ENCODE measurements around the gene THRA. TPM values are rescaled to one million over a fixed set of nuclear protein-coding genes. Genes with fewer than 3 reads are reported as not detected.
A peak's percentile ranks its signal among the peaks of the same experiment; 100 is the strongest.

The THRA gene
- total RNA-seq, 4 donors from 2014 or later = 19.7 to 124 (median 63.1) TPM

- TF ChIP-seq POLR2A (IDR thresholded peaks at IDR 0.05) = no peak
- TF ChIP-seq, protein P1, sequence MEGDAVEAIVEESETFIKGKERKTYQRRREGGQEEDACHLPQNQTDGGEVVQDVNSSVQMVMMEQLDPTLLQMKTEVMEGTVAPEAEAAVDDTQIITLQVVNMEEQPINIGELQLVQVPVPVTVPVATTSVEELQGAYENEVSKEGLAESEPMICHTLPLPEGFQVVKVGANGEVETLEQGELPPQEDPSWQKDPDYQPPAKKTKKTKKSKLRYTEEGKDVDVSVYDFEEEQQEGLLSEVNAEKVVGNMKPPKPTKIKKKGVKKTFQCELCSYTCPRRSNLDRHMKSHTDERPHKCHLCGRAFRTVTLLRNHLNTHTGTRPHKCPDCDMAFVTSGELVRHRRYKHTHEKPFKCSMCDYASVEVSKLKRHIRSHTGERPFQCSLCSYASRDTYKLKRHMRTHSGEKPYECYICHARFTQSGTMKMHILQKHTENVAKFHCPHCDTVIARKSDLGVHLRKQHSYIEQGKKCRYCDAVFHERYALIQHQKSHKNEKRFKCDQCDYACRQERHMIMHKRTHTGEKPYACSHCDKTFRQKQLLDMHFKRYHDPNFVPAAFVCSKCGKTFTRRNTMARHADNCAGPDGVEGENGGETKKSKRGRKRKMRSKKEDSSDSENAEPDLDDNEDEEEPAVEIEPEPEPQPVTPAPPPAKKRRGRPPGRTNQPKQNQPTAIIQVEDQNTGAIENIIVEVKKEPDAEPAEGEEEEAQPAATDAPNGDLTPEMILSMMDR (IDR thresholded peaks at IDR 0.05) = no peak
- Histone ChIP-seq H3K27me3 (no peaks in the 10 kb centered on the region), H3K4me3 (peak overlapping the region; percentile 74 to 85), H3K27ac (peak overlapping the region; percentile 99), H3K36me3 (no peaks in the 10 kb centered on the region), H3K9me3 (no peaks in the 10 kb centered on the region), H3K4me1 (no peaks in the 10 kb centered on the region)
- intact Hi-C loops (cut with DNase I; ENCODE audit: low total_unique reads) = no loop called here
- DNase-seq = no peak
Observed at GRCh38 chr17:40124279-40125141, 61.7 kb downstream of the THRA start.

DNA sequence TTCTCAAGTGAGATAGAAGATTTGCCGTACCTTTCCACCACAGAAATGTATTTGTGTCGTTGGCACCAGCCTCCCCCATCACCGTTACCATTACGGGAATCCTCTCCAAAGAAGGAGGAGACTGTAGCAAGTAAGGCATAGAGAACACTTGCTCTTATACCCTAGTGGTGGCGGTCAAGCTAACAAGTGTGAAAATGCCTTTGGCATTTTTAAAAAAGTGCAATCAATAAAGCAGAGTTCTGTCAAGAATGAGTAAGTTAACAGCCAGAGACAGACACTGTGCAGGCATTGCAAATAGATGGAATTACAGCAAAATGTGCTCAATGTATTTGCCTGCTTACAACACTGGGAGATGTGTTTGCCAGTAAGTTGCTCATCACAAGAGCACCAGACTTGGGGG is 66.7 kb downstream of the THRA start:
- no peaks in the 10 kb centered on the region for H3K4me1 ChIP-seq
- no peak for TF ChIP-seq POLR2A (IDR thresholded peaks at IDR 0.05)
- TF ChIP-seq, protein P1 (IDR thresholded peaks at IDR 0.05) = no peak
- no peak for DNase-seq
- H3K27ac ChIP-seq = no peak overlapping the region
- H3K36me3 ChIP-seq = no peaks in the 10 kb centered on the region
- no peak overlapping the region for H3K4me3 ChIP-seq
- no peaks in the 10 kb centered on the region for H3K9me3 ChIP-seq
- no peaks in the 10 kb centered on the region for H3K27me3 ChIP-seq
- intact Hi-C loops (cut with DNase I; ENCODE audit: low total_unique reads) = no loop called here

- intact Hi-C loops (cut with DNase I; ENCODE audit: low total_unique reads) = no loop called here
Observed at GRCh38 chr17:40130352-40131042, 67.7 kb downstream of the THRA start.

GRCh38 chr17:40134184-40134583 is 71.4 kb downstream of the THRA start:
- H3K36me3 ChIP-seq = no peaks in the 10 kb centered on the region
- intact Hi-C loops (cut with DNase I; ENCODE audit: low total_unique reads) = no loop called here
- no peak overlapping the region for H3K27ac ChIP-seq

More at GRCh38 chr17:40130352-40131042, 67.7 kb downstream of the THRA start:
- Histone ChIP-seq H3K36me3 (no peaks in the 10 kb centered on the region), H3K27me3 (no peaks in the 10 kb centered on the region), H3K27ac (no peak overlapping the region), H3K4me3 (no peak overlapping the region), H3K4me1 (no peaks in the 10 kb centered on the region), H3K9me3 (no peaks in the 10 kb centered on the region)
- DNase-seq = no peak
- TF ChIP-seq, protein P1 (IDR thresholded peaks at IDR 0.05) = no peak
- no peak for TF ChIP-seq POLR2A (IDR thresholded peaks at IDR 0.05)

More at GRCh38 chr17:40134184-40134583, 71.4 kb downstream of the THRA start:
- H3K4me1 ChIP-seq = no peaks in the 10 kb centered on the region
- no peaks in the 10 kb centered on the region for H3K9me3 ChIP-seq
- H3K27me3 ChIP-seq = no peaks in the 10 kb centered on the region
- TF ChIP-seq POLR2A (IDR thresholded peaks at IDR 0.05) = no peak
- TF ChIP-seq, protein P1 (IDR thresholded peaks at IDR 0.05) = no peak
- no peak overlapping the region for H3K4me3 ChIP-seq
- no peak for DNase-seq
